AG20443 (cell line): ENCODE measurements around the gene C1orf53.
"Not testable (repeated sequence)": the region's sequence is repeated elsewhere in the genome, so short reads cannot be mapped to it uniquely, and the experiment has no call there.

Experiments used
- DNase-seq: peaks from one replicate; pipeline ENCODE4 v3.0.0; 2012; ENCODE audit warnings: low spot score, mixed read lengths

C1orf53 gene

GRCh38 chr1:197921235-197922069 lies 19.0 kb downstream of the C1orf53 start:
- DNase-seq = no peak

- DNase-seq = no peak
These were observed 19.6 kb downstream of the C1orf53 start for GRCh38 chr1:197922070-197922390.

GRCh38 chr1:197923038-197923437 lies 20.6 kb downstream of the C1orf53 start:
- DNase-seq = no peak

DNA sequence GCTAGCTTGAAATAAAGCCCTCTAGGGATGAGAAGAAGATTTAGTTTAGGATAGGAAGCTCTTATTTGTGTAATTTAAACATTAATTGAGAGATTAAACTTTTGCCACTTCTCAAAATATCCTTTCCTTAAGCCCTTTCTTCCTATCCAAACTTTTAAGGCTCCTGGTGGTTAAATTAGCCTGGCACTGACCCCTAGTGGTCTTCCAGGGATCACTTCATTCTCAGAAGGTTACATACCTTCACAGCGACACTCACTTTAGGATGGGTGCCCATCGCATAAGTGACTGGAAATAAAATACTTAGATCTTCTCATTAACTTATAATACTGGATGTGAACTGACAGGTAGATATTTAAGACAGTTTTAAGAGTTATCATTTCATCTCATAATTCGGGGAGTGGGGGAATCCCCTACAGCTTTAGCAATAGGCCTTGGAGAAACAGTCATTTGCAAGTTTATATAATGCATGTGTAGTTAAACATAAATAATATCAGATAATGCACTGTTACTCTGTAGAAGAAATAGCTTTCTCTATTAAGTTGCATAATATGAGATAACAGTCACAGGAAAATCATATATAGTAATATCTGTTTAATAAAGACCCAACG lies 22.2 kb downstream of the C1orf53 start:
- DNase-seq = no peak

DNA sequence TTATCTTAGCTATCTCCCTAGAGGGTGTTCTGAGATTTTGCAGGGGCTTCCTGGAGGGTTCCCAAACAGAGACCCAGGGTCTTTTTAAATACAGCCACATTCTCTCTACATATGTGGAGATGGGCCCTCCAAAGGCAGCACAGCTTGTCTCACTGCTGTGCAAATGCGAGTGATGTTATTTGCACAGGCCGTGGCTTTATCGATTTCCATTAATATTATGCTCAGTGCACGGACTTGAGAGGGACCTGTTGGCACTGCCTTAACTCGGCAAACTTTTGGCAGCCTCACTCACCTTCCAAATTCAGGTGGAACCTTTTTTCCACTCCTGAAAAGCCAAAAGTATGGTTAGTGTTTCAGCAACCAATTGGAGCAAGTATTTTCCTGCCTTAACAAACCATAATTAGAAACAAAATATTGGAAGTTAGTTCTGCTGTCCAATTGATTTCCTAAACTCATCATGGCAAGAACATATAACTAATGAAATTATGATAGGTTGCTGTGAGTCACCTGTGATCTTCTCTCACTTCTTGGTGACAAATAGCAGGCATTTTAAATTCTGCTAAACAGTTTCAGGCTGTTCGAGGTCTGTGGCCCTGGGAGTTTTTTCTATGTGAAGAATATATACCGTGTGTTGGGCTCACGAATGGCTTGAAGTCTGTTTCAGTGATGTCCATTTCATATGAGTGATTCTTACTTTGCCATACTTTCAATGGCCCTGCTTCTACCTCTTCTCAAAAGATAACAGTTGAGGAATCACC lies 25.7 kb downstream of the C1orf53 start:
- DNase-seq = no peak

GRCh38 chr1:197928849-197929336 lies 26.5 kb downstream of the C1orf53 start:
- DNase-seq = no peak

- DNase-seq = no peak
These were observed 30.6 kb downstream of the C1orf53 start for GRCh38 chr1:197933016-197933415.

DNA sequence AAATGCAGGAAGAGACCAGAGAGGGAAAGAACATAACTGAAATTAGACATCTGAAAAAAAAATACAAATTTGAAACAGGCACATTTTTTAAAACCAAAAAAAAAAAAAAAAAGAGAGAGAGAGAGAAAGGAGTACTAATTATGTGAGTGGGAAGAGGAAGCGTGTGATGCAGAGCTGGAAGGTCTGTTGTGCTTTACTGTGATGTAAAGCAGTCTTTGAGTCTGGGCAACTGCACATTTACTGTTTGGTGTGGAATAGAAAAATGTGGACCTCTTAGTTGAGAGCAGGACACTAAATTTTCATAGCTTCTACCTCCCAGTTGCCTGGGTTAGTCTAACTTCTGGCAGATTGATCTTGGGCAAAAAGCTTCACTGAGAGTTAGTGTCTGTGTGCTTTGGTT lies 31.2 kb downstream of the C1orf53 start:
- no peak for DNase-seq

- no peak for DNase-seq
These were observed 35.0 kb downstream of the C1orf53 start for GRCh38 chr1:197937381-197937780.

GRCh38 chr1:197937892-197938291 lies 35.5 kb downstream of the C1orf53 start:
- DNase-seq = no peak

- peak; percentile 50 for DNase-seq
These were observed 36.9 kb downstream of the C1orf53 start for GRCh38 chr1:197939159-197939980.

- no peak for DNase-seq
These were observed 39.6 kb downstream of the C1orf53 start for GRCh38 chr1:197942042-197942441.

GRCh38 chr1:197944485-197944884 lies 42.1 kb downstream of the C1orf53 start:
- no peak for DNase-seq

GRCh38 chr1:197948926-197949899 lies 46.8 kb downstream of the C1orf53 start:
- DNase-seq = no peak

DNA sequence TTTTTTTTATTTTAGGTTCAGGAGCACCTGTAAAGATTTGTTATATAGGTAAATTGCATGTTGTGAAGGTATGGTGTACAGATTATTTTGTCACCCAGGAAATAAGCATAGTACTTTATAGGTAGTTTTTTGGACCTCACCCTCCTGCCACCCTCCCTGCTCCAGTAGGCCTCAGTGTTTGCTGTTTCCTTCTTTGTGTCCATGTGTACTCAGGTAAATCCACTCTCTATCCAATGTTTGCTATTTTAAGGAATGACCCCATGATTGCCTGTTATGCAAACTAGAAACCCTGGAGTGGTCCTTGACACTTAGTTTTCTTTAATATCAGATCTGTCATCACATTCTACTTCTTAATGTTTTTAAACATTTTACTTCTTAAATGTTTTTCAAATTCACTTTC lies 48.7 kb downstream of the C1orf53 start:
- no peak for DNase-seq

DNA sequence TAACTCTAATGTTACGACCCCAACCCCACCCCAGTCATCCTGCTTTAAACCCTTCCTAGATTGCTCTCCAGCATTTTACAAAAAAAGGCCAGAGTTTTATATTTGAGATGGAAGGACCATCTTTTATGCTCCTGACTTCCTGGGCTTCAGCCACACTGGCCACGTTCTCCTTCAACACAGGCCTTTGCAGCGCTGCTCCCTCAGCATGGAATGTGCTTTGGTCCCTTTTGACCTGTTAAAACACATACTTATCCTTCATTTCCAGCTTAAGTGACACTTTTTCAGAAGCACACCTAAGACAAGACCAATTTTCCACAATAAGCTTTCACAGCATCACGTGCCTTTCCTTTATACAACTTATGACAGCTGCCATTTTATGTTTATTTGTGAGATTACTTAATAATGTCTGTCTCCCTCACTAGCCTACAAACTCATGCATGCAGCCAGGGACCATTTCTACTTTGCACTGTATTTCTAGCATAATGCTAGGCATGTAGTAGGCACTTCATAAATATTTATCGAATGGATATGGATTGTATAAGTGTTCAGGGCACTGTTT lies 49.3 kb downstream of the C1orf53 start:
- no peak for DNase-seq

DNA sequence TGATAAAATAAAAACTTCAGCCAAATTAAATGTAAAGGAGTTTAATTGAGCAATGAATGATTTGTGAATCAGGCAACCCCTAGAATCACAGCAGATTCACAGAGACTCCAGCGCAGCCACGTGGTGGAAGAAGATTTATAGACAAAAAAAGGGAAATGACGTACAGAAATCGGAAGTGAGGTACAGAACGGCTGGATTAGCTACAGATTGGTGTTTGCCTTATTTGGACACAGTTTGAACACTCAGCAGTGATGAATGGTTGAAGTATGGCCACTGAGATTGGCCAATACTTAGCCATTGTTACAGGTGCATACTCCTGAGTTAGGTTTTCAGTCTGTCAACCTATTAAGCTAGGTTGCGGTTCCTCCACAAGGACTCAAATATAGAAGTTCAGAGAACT lies 51.0 kb downstream of the C1orf53 start:
- DNase-seq = not testable (repeated sequence)

GRCh38 chr1:197954718-197955418 lies 52.4 kb downstream of the C1orf53 start:
- DNase-seq = no peak

DNA sequence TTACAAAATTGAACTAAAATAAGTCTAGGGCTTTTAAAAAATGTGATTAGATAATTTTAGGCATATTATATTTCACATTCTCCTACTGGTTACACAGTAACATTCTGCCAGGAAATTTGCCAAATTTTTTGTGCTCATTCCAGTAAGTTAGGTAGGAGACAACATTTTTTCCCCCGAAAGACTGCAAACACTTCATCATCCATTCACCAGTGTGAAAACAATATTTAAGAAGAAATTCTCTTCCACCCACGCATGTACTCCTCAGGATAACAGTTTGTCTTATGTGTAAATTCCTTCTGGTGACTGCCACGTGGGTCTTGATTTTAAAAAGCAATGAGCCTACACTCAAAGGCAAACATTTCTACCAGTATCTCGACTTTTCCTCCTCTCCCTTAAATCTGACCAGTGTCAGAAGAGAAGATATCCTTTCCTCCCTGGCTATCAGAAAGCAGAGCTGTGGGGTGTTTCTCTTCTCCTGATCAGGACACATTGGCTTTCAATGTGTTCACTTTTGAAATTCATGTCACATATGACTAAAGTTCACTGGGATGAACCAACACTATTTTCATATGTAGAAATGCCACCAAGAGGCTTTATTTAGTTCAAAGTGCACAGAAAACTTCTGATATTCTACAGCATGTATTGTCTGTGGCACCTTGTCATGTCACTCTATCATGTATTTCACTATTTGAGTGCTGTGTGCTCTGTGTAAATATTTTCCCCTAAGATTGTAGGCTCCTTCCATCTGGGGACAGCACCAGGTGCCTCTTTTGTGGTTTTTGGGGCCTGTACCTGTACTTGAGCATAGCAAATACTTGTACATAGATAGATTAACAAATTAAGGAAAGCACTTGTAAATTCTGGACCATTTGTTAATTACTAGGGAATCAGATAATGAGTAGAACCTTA lies 53.3 kb downstream of the C1orf53 start:
- peak; percentile 35 for DNase-seq
